Prostate gland (tissue), 2 donors: ENCODE data around the gene ZNF526.

ENCODE experiments used
- CTCF ChIP-seq, 4 experiments: fragments of 200-600 bp in 2 of 4; fragments of 450-650 bp in 2 of 4; sonication (generic) in 2 of 4; IDR thresholded peaks; 1 replicate in 3 of 4; 2 replicates in 1 of 4; pipeline ENCODE4 v1.5.1; 2016 to 2019; ENCODE audit warnings: antibody characterized with exemption in 4 of 4, mild to moderate bottlenecking in 2 of 4, moderate library complexity in 2 of 4
- POLR2A ChIP-seq: fragments of 450-650 bp; IDR thresholded peaks from one replicate; pipeline ENCODE4 v1.6.1; 2016; ENCODE audit warnings: antibody characterized with exemption, mild to moderate bottlenecking
- POLR2AphosphoS5 ChIP-seq: sonication (generic); formaldehyde crosslinking; IDR thresholded peaks from one replicate; pipeline ENCODE4 v1.6.1; 2017; ENCODE audit warnings: antibody characterized with exemption

DNA sequence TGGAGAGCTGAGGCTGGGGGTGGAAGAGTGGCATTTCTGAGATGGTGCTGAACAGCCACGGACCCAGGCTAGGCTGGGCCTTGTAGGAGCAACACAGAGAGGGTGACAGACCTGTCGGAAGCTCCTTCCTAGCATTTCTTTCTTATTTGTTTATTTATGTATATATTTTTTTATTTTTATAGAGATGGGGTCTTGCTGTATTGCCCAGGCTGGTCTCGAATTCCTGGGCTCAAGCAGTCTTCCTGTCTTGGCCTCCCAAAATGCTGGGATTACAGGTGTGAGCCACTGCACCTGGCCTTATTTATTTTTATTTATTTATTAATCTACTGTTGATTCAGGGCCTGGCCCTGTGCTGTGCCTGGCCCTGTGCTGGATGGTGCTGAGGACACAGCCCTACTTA is 55.4 kb downstream of the ZNF526 start:
- TF ChIP-seq CTCF (IDR thresholded peaks at IDR 0.05) (no peak), POLR2AphosphoS5 (no peak), POLR2A (no peak)
